ENCODE measurements around the gene CD81. TPM values are rescaled to one million over a fixed set of nuclear protein-coding genes. Genes with fewer than 3 reads are reported as not detected.

CD81 gene
- total RNA-seq, 1 experiment from 2014 or later: 296 TPM

DNA sequence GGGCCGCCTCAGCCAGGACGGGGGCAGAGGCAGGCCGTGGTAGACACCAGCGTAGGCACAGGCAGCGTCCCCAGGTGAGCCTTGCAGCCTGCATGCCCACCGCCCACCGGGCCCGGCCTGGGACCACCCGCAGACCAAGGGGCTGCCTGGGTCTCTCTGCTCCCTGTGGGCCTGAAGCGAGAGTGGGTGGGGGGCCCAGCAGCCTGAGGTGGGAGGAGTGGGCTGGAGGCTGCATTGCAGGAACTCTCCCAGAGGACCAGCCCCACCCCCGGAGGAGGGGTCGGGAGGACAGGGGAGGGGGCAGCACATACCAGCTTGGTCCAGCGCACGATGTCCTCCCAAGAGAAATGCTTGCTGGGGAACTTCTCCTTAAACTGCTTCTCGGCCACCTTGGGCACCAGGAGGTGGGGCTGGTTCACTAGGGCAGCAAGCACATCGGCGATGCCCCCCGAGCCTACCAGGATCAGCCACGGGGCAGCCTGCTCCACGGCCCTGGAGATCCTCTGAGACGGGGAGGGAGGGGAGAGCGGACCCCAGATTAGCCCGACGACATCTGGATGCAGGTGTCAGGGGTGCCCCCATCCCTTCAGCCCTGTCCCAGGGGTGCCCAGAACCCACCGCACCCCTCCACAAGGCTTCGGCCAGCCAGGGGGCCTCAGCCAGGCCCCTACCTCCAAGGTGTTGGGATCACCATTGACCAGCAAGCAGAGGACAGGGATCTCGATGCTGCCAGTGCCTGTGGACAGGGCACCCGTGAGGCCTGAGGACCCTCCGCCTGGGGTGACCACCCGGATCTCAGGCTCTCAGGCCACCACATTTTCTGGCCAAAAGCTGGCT, 41.0 kb downstream of the CD81 start:
- no TSS peak for BruUV-seq (replicated peaks)
- no peak for TF ChIP-seq JUND (IDR thresholded peaks at IDR 0.05)
- no peak for TF ChIP-seq EGR1 (IDR thresholded peaks at IDR 0.05; ENCODE audit: low read depth)
- no peak for TF ChIP-seq POLR2AphosphoS5 (IDR thresholded peaks at IDR 0.05; ENCODE audit: low read depth, low read length)
- no peak for TF ChIP-seq ZFX (IDR thresholded peaks at IDR 0.05)
- TF ChIP-seq SIN3A (IDR thresholded peaks at IDR 0.05; ENCODE audit: low read depth): no peak
- TF ChIP-seq, protein P1, sequence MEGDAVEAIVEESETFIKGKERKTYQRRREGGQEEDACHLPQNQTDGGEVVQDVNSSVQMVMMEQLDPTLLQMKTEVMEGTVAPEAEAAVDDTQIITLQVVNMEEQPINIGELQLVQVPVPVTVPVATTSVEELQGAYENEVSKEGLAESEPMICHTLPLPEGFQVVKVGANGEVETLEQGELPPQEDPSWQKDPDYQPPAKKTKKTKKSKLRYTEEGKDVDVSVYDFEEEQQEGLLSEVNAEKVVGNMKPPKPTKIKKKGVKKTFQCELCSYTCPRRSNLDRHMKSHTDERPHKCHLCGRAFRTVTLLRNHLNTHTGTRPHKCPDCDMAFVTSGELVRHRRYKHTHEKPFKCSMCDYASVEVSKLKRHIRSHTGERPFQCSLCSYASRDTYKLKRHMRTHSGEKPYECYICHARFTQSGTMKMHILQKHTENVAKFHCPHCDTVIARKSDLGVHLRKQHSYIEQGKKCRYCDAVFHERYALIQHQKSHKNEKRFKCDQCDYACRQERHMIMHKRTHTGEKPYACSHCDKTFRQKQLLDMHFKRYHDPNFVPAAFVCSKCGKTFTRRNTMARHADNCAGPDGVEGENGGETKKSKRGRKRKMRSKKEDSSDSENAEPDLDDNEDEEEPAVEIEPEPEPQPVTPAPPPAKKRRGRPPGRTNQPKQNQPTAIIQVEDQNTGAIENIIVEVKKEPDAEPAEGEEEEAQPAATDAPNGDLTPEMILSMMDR (IDR thresholded peaks at IDR 0.05 in 2 of 3, conservative IDR thresholded peaks at IDR 0.05 in 1 of 3; ENCODE audit: borderline replicate concordance in 1 of 3, insufficient read depth in 1 of 3, low read depth in 2 of 3, low read length in 2 of 3): no peak
- TF ChIP-seq SP1 (IDR thresholded peaks at IDR 0.05; ENCODE audit: low read depth): no peak
- no peak for TF ChIP-seq TCF7L2 (IDR thresholded peaks at IDR 0.05; ENCODE audit: borderline replicate concordance, extremely low read depth, insufficient read depth, insufficient read length)
- TF ChIP-seq EZH2 (IDR thresholded peaks at IDR 0.05): no peak
- TF ChIP-seq RAD21 (IDR thresholded peaks at IDR 0.05; ENCODE audit: low read depth): no peak
- TF ChIP-seq, protein P2, sequence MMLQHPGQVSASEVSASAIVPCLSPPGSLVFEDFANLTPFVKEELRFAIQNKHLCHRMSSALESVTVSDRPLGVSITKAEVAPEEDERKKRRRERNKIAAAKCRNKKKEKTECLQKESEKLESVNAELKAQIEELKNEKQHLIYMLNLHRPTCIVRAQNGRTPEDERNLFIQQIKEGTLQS (IDR thresholded peaks at IDR 0.05): no peak
- Histone ChIP-seq H3K27me3 (ENCODE audit: insufficient read depth, low read length) (no peaks in the 10 kb centered on the region), H4K20me1 (ENCODE audit: insufficient read depth) (no peaks in the 10 kb centered on the region), H3K9me2 (ENCODE audit: insufficient read depth) (no peaks in the 10 kb centered on the region), H3K27ac (ENCODE audit: low read depth, low read length) (no peak overlapping the region), H3K4me3 (replicated peaks in 1 of 2; ENCODE audit: low read depth in 1 of 2, low read length in 2 of 2) (no peak overlapping the region), H3K36me3 (ENCODE audit: control insufficient read depth in 1 of 2, insufficient read depth in 2 of 2, low read length in 2 of 2) (no peaks in the 10 kb centered on the region), H3K4me2 (ENCODE audit: low read length) (no peak overlapping the region), H3K9me3 (ENCODE audit: control insufficient read depth in 1 of 2, insufficient read depth in 1 of 2, low read depth in 1 of 2, low read length in 2 of 2) (no peaks in the 10 kb centered on the region), H3K79me2 (ENCODE audit: insufficient read depth, low read length) (no peaks in the 10 kb centered on the region), H2AFZ (ENCODE audit: low read depth, low read length, poor library complexity, severe bottlenecking) (no peak overlapping the region), H3K4me1 (ENCODE audit: control insufficient read depth in 1 of 2, insufficient read depth in 2 of 2, low read length in 2 of 2) (peaks cover 0 to 13% of the 10 kb centered on the region in 2 experiments; a peak in 2 of 4 replicates), H3K9ac (ENCODE audit: low read length) (no peak overlapping the region)
- no peak for DNase-seq (ENCODE audit: low read depth, low spot score)
- no peak for ATAC-seq
- RAD21 ChIA-PET (ENCODE audit: low non-redundant PET in 1 of 2, low total read pairs in 2 of 2, uncharacterized antibody in 2 of 2, unreplicated experiment in 2 of 2): interaction anchor here in 1 of 2 experiments (3.7 kb wide), 1 partner anchor 113 kb away, joined by 56 read pairs; no protein-coding TSS in a partner anchor
- CTCF ChIA-PET: interaction anchor here (5.5 kb wide), 1 partner anchor 113 kb away, joined by 225 read pairs; no protein-coding TSS in a partner anchor
- intact Hi-C loops (cut with micrococcal nuclease): no loop called here
- POLR2A ChIA-PET: no interaction called here

Measured in HCT116 (cell line).